SK-N-SH treated with all-trans-retinoic acid at 6 μM for 48 hours (cell line): ENCODE data around the gene PTPMT1.

ENCODE experiments used
- BACH2 ChIP-seq: fragments of 250-450 bp; sonication (Bioruptor Pico); IDR thresholded peaks from 2 replicates; pipeline ENCODE4 v1.9.0; 2021; ENCODE audit warnings: mild to moderate bottlenecking, borderline replicate concordance
- CSDC2 ChIP-seq: fragments of 250-450 bp; sonication (Bioruptor Pico); IDR thresholded peaks from 2 replicates; pipeline ENCODE4 v1.5.0; 2020; ENCODE audit warnings: mild to moderate bottlenecking, moderate library complexity
- ESRRG ChIP-seq: fragments of 250-450 bp; sonication (Bioruptor Pico); IDR thresholded peaks from 2 replicates; pipeline ENCODE4 v1.6.1; 2021; ENCODE audit warnings: mild to moderate bottlenecking
- GLIS3 ChIP-seq: fragments of 250-450 bp; sonication (Bioruptor Pico); IDR thresholded peaks from 2 replicates; pipeline ENCODE4 v1.5.0; 2020; ENCODE audit warnings: mild to moderate bottlenecking, moderate library complexity
- OSR1 ChIP-seq: fragments of 250-450 bp; sonication (Bioruptor Pico); IDR thresholded peaks from 2 replicates; pipeline ENCODE4 v1.8.0; 2022; ENCODE audit warnings: moderate library complexity, mild to moderate bottlenecking, inconsistent platforms
- RARB ChIP-seq: fragments of 250-450 bp; sonication (Bioruptor Pico); IDR thresholded peaks from 2 replicates; pipeline ENCODE4 v1.8.0; 2021; ENCODE audit warnings: mild to moderate bottlenecking, moderate library complexity
- TOX ChIP-seq: fragments of 250-450 bp; sonication (Bioruptor Pico); IDR thresholded peaks from 2 replicates; pipeline ENCODE4 v1.8.0; 2021; ENCODE audit warnings: mild to moderate bottlenecking, moderate library complexity, borderline replicate concordance
- ZC3H10 ChIP-seq: fragments of 250-450 bp; sonication (Bioruptor Pico); IDR thresholded peaks from 2 replicates; pipeline ENCODE4 v1.5.1; 2021; ENCODE audit warnings: mild to moderate bottlenecking, moderate library complexity
- ZFP3 ChIP-seq: fragments of 250-450 bp; sonication (Bioruptor Pico); IDR thresholded peaks from 2 replicates; pipeline ENCODE4 v1.5.0; 2020; ENCODE audit warnings: mild to moderate bottlenecking, moderate library complexity
- ZFP30 ChIP-seq: fragments of 450-650 bp; formaldehyde crosslinking; IDR thresholded peaks from 2 replicates; pipeline ENCODE4 v1.5.0; 2022; ENCODE audit warnings: mild to moderate bottlenecking, moderate library complexity
- ZNF8 ChIP-seq: fragments of 450-650 bp; formaldehyde crosslinking; IDR thresholded peaks from 2 replicates; pipeline ENCODE4 v1.5.0; 2020; ENCODE audit warnings: mild to moderate bottlenecking, moderate library complexity
- TF ChIP-seq, protein P1 (sequence below): fragments of 250-450 bp; sonication (Bioruptor Pico); IDR thresholded peaks from 2 replicates; pipeline ENCODE4 v1.5.1; 2020; ENCODE audit warnings: low read depth, mild to moderate bottlenecking, moderate library complexity
- TF ChIP-seq, protein P2 (sequence below): fragments of 250-450 bp; sonication (Bioruptor Pico); IDR thresholded peaks from 2 replicates; pipeline ENCODE4 v1.8.0; 2021; ENCODE audit warnings: low read depth, mild to moderate bottlenecking, moderate library complexity, borderline replicate concordance
- TF ChIP-seq, protein P3 (sequence below): fragments of 250-450 bp; sonication (Bioruptor Pico); IDR thresholded peaks from 2 replicates; pipeline ENCODE4 v1.8.0; 2020; ENCODE audit warnings: mild to moderate bottlenecking, moderate library complexity, borderline replicate concordance

DNA sequence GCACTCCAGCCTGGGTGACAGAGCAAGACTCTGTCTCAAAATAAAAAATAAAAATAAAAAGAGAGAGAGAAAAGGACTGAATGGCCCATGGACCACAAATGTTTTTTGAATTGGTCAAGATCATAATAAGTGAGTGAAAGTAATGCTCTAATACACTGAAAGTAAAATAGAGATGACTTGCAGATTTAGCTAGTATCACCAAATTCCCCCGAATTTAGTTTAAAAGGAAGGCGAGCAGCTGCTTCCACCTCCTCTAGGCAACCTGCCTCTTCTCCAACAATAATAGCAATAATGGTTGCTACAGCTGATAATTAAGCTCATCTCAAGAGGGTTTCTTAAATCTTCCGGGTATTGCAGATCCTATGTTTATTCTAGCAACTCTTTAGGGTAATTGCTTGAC lies 49.2 kb upstream of the PTPMT1 start:
- TF ChIP-seq CSDC2 (no peak), ZNF8 (CRISPR knock-in tag) (no peak), ESRRG (CRISPR knock-in tag) (no peak), BACH2 (no peak), TOX (CRISPR knock-in tag) (no peak), OSR1 (no peak), ZFP30 (CRISPR knock-in tag) (no peak), ZC3H10 (no peak), RARB (CRISPR knock-in tag) (no peak), GLIS3 (no peak), ZFP3 (CRISPR knock-in tag) (no peak)
- TF ChIP-seq, protein P1, sequence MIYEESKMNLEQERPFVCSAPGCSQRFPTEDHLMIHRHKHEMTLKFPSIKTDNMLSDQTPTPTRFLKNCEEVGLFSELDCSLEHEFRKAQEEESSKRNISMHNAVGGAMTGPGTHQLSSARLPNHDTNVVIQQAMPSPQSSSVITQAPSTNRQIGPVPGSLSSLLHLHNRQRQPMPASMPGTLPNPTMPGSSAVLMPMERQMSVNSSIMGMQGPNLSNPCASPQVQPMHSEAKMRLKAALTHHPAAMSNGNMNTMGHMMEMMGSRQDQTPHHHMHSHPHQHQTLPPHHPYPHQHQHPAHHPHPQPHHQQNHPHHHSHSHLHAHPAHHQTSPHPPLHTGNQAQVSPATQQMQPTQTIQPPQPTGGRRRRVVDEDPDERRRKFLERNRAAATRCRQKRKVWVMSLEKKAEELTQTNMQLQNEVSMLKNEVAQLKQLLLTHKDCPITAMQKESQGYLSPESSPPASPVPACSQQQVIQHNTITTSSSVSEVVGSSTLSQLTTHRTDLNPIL (CRISPR knock-in tag), result no peak
- TF ChIP-seq, protein P2, sequence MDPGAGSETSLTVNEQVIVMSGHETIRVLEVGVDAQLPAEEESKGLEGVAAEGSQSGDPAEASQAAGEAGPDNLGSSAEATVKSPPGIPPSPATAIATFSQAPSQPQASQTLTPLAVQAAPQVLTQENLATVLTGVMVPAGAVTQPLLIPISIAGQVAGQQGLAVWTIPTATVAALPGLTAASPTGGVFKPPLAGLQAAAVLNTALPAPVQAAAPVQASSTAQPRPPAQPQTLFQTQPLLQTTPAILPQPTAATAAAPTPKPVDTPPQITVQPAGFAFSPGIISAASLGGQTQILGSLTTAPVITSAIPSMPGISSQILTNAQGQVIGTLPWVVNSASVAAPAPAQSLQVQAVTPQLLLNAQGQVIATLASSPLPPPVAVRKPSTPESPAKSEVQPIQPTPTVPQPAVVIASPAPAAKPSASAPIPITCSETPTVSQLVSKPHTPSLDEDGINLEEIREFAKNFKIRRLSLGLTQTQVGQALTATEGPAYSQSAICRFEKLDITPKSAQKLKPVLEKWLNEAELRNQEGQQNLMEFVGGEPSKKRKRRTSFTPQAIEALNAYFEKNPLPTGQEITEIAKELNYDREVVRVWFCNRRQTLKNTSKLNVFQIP (CRISPR knock-in tag), result no peak
- TF ChIP-seq, protein P3, sequence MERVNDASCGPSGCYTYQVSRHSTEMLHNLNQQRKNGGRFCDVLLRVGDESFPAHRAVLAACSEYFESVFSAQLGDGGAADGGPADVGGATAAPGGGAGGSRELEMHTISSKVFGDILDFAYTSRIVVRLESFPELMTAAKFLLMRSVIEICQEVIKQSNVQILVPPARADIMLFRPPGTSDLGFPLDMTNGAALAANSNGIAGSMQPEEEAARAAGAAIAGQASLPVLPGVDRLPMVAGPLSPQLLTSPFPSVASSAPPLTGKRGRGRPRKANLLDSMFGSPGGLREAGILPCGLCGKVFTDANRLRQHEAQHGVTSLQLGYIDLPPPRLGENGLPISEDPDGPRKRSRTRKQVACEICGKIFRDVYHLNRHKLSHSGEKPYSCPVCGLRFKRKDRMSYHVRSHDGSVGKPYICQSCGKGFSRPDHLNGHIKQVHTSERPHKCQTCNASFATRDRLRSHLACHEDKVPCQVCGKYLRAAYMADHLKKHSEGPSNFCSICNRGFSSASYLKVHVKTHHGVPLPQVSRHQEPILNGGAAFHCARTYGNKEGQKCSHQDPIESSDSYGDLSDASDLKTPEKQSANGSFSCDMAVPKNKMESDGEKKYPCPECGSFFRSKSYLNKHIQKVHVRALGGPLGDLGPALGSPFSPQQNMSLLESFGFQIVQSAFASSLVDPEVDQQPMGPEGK (CRISPR knock-in tag), result no peak
